Cardiac muscle cell (in vitro differentiated cells and primary cell): ENCODE results near the gene ZDHHC24. TPM values are rescaled to one million over a fixed set of nuclear protein-coding genes. Genes with fewer than 3 reads are reported as not detected.

Experiments used
- DNase-seq, 2 donors: peaks; one replicate each; pipeline versions ENCODE4 v3.0.0 to v3.0.0-alpha.2; 2010 to 2017; ENCODE audit warnings: low read depth in 1 of 2, low spot score in 1 of 2
- H3K27ac ChIP-seq: fragments of 200-600 bp; sonication (generic); 2 replicates; pipeline ENCODE4 v1.5.1; 2016
- H3K27me3 ChIP-seq: fragments of 200-600 bp; sonication (generic); 2 replicates; pipeline ENCODE4 v1.6.0; 2016; ENCODE audit warnings: control low read depth
- H3K36me3 ChIP-seq: fragments of 200-600 bp; sonication (generic); 2 replicates; pipeline ENCODE4 v1.5.1; 2016; ENCODE audit warnings: control low read depth
- H3K4me1 ChIP-seq: fragments of 200-600 bp; sonication (generic); 2 replicates; pipeline ENCODE4 v1.8.1; 2017; ENCODE audit warnings: low read depth, mild to moderate bottlenecking, mixed run types
- H3K4me3 ChIP-seq: fragments of 200-600 bp; sonication (generic); 2 replicates; pipeline ENCODE4 v1.5.1; 2016; ENCODE audit warnings: mild to moderate bottlenecking
- H3K9me3 ChIP-seq: fragments of 200-600 bp; sonication (generic); 2 replicates; pipeline ENCODE4 v1.5.1; 2017; ENCODE audit warnings: low read depth, mild to moderate bottlenecking, control low read depth
- polyA plus RNA-seq: library from polyadenylated mRNA; unstranded; fragments of >200 nt; fragmentation: Nextera tagmentation; extraction: Ambion mirVana; gene quantifications from 2 replicates; pipeline ENCODE4 v1.2.1, GENCODE V29; 2016
- total RNA-seq: library from RNA; depleted of rRNA; stranded (reverse); fragments of >200 nt; gene quantifications from 2 replicates; pipeline ENCODE4 v1.2.3, GENCODE V29; 2016
- TF ChIP-seq, protein P1 (sequence below): IDR thresholded peaks from 2 replicates; pipeline ENCODE4 v1.5.1; 2012; ENCODE audit warnings: low read depth, mild to moderate bottlenecking, low read length

Gene ZDHHC24
- total and polyA plus RNA-seq, 2 experiments from 2014 or later, result 14.7 to 16.9 TPM

DNA sequence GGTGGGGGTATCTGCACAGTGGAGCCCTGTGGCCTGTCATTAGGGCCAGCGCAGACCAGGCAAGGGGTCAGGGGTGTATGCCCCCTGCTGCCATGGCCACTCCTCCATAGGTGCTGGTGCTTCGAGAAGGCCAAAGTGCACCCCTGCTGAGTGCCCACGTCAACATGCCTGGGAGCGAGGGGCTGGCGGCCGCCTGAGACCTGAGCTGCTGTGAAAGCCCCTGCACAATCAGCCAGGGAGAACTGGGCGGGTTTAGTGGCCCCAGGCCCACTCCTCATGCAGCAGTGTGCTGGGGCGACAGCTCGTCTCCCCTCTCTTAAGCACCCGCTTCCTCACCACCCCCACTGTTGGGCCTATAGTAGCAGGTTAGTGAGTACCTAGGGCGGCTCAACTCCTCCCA, 14.0 kb downstream of the ZDHHC24 start:
- TF ChIP-seq, protein P1, sequence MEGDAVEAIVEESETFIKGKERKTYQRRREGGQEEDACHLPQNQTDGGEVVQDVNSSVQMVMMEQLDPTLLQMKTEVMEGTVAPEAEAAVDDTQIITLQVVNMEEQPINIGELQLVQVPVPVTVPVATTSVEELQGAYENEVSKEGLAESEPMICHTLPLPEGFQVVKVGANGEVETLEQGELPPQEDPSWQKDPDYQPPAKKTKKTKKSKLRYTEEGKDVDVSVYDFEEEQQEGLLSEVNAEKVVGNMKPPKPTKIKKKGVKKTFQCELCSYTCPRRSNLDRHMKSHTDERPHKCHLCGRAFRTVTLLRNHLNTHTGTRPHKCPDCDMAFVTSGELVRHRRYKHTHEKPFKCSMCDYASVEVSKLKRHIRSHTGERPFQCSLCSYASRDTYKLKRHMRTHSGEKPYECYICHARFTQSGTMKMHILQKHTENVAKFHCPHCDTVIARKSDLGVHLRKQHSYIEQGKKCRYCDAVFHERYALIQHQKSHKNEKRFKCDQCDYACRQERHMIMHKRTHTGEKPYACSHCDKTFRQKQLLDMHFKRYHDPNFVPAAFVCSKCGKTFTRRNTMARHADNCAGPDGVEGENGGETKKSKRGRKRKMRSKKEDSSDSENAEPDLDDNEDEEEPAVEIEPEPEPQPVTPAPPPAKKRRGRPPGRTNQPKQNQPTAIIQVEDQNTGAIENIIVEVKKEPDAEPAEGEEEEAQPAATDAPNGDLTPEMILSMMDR, result no peak
- Histone ChIP-seq H3K9me3 (no peaks in the 10 kb centered on the region), H3K4me3 (no peak overlapping the region), H3K36me3 (peaks cover 7% of the 10 kb centered on the region), H3K4me1 (no peaks in the 10 kb centered on the region), H3K27me3 (no peaks in the 10 kb centered on the region), H3K27ac (no peak overlapping the region)
- no peak for DNase-seq

DNA sequence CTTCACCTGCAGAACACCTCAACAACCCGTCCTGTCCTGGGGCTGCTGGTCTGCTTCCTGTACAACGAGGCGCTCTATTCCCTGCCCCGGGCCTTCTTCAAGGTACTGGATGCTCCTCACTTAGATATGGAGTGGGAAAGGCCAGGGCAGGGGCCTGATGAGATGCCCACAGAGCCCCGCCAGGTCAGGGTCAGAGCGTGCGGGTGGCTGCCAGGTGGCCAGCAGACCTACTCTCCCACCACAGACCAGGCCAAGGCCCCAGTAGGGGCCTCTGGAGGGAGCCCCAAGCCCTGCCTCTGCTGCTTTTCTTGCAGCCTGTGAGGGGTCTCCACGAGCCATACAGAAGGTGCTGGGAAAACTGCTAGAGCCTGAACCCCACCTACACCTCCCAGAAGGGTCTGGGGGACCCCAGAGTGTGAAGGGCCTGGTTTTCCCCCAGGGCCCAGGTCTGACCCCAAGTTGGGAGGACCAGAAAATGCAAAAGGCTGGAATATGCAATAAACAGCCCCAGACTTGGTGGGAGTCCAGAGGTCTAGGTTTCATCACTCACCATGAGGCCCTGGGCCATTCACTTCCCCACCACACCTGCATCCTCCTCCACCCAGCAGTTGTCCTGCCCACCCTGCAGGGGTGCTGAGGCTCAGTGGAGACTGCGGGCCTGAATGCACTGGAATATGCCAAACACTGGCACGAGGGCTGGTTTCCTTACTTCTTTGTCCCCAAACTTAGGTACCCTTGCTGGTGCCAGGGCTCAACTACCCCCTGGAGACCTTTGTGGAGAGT, 14.7 kb downstream of the ZDHHC24 start:
- H3K27ac ChIP-seq, result no peak overlapping the region
- TF ChIP-seq, protein P1, result no peak
- no peak overlapping the region for H3K4me3 ChIP-seq
- peaks cover 7% of the 10 kb centered on the region for H3K36me3 ChIP-seq
- no peaks in the 10 kb centered on the region for H3K27me3 ChIP-seq
- no peak for DNase-seq
- H3K4me1 ChIP-seq, result no peaks in the 10 kb centered on the region
- H3K9me3 ChIP-seq, result no peaks in the 10 kb centered on the region

DNA sequence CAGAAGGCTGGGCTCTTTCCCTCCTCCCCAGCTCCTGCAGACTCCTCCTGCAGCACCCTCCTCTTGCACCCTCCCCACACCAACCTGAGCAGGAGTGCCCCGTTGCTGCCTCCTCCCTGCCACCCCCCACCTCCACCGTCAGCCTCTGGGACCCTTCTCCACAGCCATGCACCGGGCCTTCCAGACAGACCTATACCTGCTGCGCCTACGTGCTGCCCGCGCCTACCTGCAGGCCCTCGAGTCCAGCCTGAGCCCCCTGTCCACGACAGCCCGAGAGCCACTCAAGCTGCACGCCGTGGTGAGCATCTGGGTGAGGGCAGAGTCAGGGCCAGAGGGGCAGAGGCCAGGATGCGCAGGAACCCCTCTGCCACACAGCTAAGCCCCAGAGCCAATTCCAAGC, 16.2 kb downstream of the ZDHHC24 start:
- no peak overlapping the region for H3K27ac ChIP-seq
- H3K4me3 ChIP-seq, result no peak overlapping the region
- peaks cover 2% of the 10 kb centered on the region for H3K4me1 ChIP-seq
- no peak for DNase-seq
- TF ChIP-seq, protein P1, result no peak
- no peaks in the 10 kb centered on the region for H3K27me3 ChIP-seq
- H3K36me3 ChIP-seq, result peaks cover 3% of the 10 kb centered on the region
- no peaks in the 10 kb centered on the region for H3K9me3 ChIP-seq

DNA sequence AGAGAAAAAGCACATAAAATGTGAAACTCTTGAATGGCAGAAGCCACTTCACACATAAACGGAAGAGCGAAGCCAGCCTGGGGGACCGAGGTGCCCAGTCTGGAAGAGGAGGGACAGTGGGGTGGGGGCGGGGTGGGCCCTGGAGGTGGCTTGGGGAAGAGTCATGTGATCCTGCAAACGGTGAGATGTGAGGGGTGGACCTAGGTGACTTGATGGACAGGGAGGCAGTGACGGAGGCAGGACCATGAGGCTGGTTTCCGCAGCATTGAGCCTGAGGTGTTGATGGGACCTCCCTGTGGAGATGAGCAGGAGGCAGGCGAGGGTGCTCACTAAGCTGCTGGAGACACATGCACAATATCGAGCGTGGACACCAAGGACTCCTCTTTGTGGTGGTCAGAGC, 16.8 kb downstream of the ZDHHC24 start:
- TF ChIP-seq, protein P1, result no peak
- Histone ChIP-seq H3K27me3 (no peaks in the 10 kb centered on the region), H3K27ac (no peak overlapping the region), H3K9me3 (no peaks in the 10 kb centered on the region), H3K4me3 (no peak overlapping the region), H3K4me1 (peaks cover 8% of the 10 kb centered on the region), H3K36me3 (peaks cover 3% of the 10 kb centered on the region)
- no peak for DNase-seq

DNA sequence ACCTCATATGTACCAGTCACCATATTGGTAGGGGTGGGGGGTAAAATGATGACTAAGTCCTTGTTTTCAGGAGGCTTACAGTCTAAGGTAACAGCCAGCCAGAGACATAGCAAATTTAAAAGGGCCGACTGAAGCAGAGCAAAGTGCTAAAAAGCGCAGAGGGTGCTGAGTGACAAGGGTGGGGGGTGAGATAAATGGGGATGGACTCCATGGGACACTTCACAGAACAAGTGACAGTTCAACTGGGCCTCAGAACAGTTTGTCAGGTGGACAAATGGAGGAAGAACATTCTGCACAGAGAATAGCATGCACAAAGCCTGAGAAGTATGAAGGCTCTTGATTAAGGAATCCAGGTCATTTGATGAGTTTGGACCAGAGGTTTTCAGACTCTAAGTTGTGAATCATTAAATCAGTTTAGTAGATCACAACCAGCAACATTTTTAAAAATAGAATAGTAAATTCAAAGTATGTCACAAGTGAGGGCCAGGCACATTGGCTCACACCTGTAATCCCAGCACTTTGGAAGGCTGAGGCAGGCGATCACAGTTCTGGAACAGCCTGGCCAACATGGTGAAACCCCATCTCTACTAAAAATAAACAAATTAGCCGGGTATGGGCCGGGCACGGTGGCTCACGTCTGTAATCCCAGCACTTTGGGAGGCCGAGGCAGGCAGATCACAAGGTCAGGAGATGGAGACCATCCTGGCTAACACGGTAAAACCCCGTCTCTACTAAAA, 21.4 kb downstream of the ZDHHC24 start:
- TF ChIP-seq, protein P1, result no peak
- no peak overlapping the region for H3K4me3 ChIP-seq
- peak overlapping the region; percentile 85 for H3K27ac ChIP-seq
- H3K36me3 ChIP-seq, result peaks cover 18% of the 10 kb centered on the region
- H3K4me1 ChIP-seq, result peaks cover 16% of the 10 kb centered on the region
- H3K27me3 ChIP-seq, result no peaks in the 10 kb centered on the region
- H3K9me3 ChIP-seq, result no peaks in the 10 kb centered on the region
- no peak for DNase-seq
